Osteocyte (in vitro differentiated cells): ENCODE data around the gene COPE. TPM values are rescaled to one million over a fixed set of nuclear protein-coding genes. Genes with fewer than 3 reads are reported as not detected.

ENCODE experiments used
- DNase-seq: peaks from one replicate; pipeline ENCODE4 v3.0.0; 2021; ENCODE audit warnings: mixed read lengths; ENCODE audit not compliant: unreplicated experiment; ENCODE audit errors: extremely low spot score
- H3K27ac Mint-ChIP-seq: one replicate; pipeline ENCODE4 v1.8.0; 2021; ENCODE audit warnings: mild to moderate bottlenecking, mixed read lengths; ENCODE audit not compliant: unreplicated experiment
- H3K27me3 Mint-ChIP-seq: one replicate; pipeline ENCODE4 v1.8.0; 2021; ENCODE audit warnings: mixed read lengths; ENCODE audit not compliant: unreplicated experiment
- H3K36me3 Mint-ChIP-seq: one replicate; pipeline ENCODE4 v1.8.0; 2021; ENCODE audit warnings: mixed read lengths; ENCODE audit not compliant: unreplicated experiment
- H3K4me1 Mint-ChIP-seq: one replicate; pipeline ENCODE4 v1.8.0; 2021; ENCODE audit warnings: mixed read lengths; ENCODE audit not compliant: unreplicated experiment
- H3K4me3 Mint-ChIP-seq: one replicate; pipeline ENCODE4 v1.8.0; 2021; ENCODE audit warnings: mild to moderate bottlenecking, moderate library complexity, mixed read lengths; ENCODE audit not compliant: unreplicated experiment
- H3K9me3 Mint-ChIP-seq: one replicate; pipeline ENCODE4 v1.8.0; 2021; ENCODE audit warnings: mixed read lengths; ENCODE audit not compliant: unreplicated experiment
- CTCF ChIP-seq: fragments of 200-600 bp; sonication (generic); IDR thresholded peaks from 2 replicates; pipeline ENCODE4 v1.5.0; 2021; ENCODE audit warnings: antibody characterized with exemption, mild to moderate bottlenecking, moderate library complexity
- total RNA-seq: library from RNA; stranded (reverse); gene quantifications from 2 replicates; pipeline ENCODE4 v1.2.1, GENCODE V29; 2021

The COPE gene
- total RNA-seq, 1 donor from 2014 or later = 175 TPM

GRCh38 chr19:18865106-18865972 lies 53.8 kb downstream of the COPE start:
- Mint-ChIP-seq H3K9me3 (no peaks in the 10 kb centered on the region), H3K27ac (no peak overlapping the region), H3K4me1 (peaks cover 4% of the 10 kb centered on the region), H3K36me3 (peaks cover 27% of the 10 kb centered on the region), H3K4me3 (no peak overlapping the region), H3K27me3 (no peaks in the 10 kb centered on the region)
- DNase-seq = no peak
- TF ChIP-seq CTCF = no peak

GRCh38 chr19:18863843-18864362 lies 55.3 kb downstream of the COPE start:
- no peak for TF ChIP-seq CTCF
- no peaks in the 10 kb centered on the region for H3K27me3 Mint-ChIP-seq
- H3K4me3 Mint-ChIP-seq = no peak overlapping the region
- H3K27ac Mint-ChIP-seq = no peak overlapping the region
- no peak for DNase-seq
- H3K36me3 Mint-ChIP-seq = peaks cover 29% of the 10 kb centered on the region
- H3K4me1 Mint-ChIP-seq = peaks cover 4% of the 10 kb centered on the region
- H3K9me3 Mint-ChIP-seq = no peaks in the 10 kb centered on the region

- no peaks in the 10 kb centered on the region for H3K9me3 Mint-ChIP-seq
- no peak overlapping the region for H3K4me3 Mint-ChIP-seq
- H3K4me1 Mint-ChIP-seq = peaks cover 4% of the 10 kb centered on the region
- H3K27me3 Mint-ChIP-seq = no peaks in the 10 kb centered on the region
- TF ChIP-seq CTCF = no peak
- H3K27ac Mint-ChIP-seq = no peak overlapping the region
- H3K36me3 Mint-ChIP-seq = peaks cover 29% of the 10 kb centered on the region
- no peak for DNase-seq
These were observed 56.0 kb downstream of the COPE start for GRCh38 chr19:18862976-18863842.

- no peak for TF ChIP-seq CTCF
- no peak for DNase-seq
- Mint-ChIP-seq H3K27me3 (no peaks in the 10 kb centered on the region), H3K36me3 (peaks cover 29% of the 10 kb centered on the region), H3K27ac (no peak overlapping the region), H3K4me3 (no peak overlapping the region), H3K4me1 (peaks cover 4% of the 10 kb centered on the region), H3K9me3 (no peaks in the 10 kb centered on the region)
These were observed 57.3 kb downstream of the COPE start for GRCh38 chr19:18861917-18862316.

- no peak for DNase-seq
- no peak for TF ChIP-seq CTCF
- no peaks in the 10 kb centered on the region for H3K9me3 Mint-ChIP-seq
- no peak overlapping the region for H3K27ac Mint-ChIP-seq
- H3K27me3 Mint-ChIP-seq = no peaks in the 10 kb centered on the region
- peaks cover 30% of the 10 kb centered on the region for H3K36me3 Mint-ChIP-seq
- H3K4me1 Mint-ChIP-seq = peaks cover 4% of the 10 kb centered on the region
- H3K4me3 Mint-ChIP-seq = no peak overlapping the region
These were observed 58.0 kb downstream of the COPE start for GRCh38 chr19:18861235-18861634.
